PC-3 (cell line): Measurements from ENCODE around the gene NOP56. TPM values are rescaled to one million over a fixed set of nuclear protein-coding genes. Genes with fewer than 3 reads are reported as not detected.

Experiments used
- ATAC-seq: fragments of 200-7000 bp; cut with Tn5 transposase; 2 replicates; pipeline ENCODE4 v1.9.1; 2020; ENCODE audit warnings: mild to moderate bottlenecking, moderate library complexity
- BruUV-seq: library from RNA; stranded (reverse); fragments of 400-500 nt; replicated peaks from 2 replicates; lab custom pipeline; 2021; lab: Mats Ljungman, UMichigan
- CTCF ChIA-PET: fragments of 300-600 bp; sonication (Branson Sonifier 250); formaldehyde crosslinking; loops from one replicate; lab custom pipeline; 2022; ENCODE audit warnings: antibody characterized with exemption; lab: Charles Lee
- POLR2A ChIA-PET: fragments of 300-600 bp; sonication (Branson Sonifier 250); formaldehyde crosslinking; loops from one replicate; lab custom pipeline; 2022; ENCODE audit warnings: antibody characterized with exemption; ENCODE audit not compliant: unreplicated experiment; lab: Charles Lee
- DNase-seq: peaks from one replicate; pipeline ENCODE4 v3.0.0-alpha.2; 2015
- H2AFZ ChIP-seq: fragments of 300-600 bp; sonication (generic); 2 replicates; pipeline ENCODE4 v1.6.0; 2016; ENCODE audit warnings: antibody characterized with exemption, low read length
- H3F3A ChIP-seq: fragments of 300-600 bp; sonication (generic); one replicate; pipeline ENCODE4 v1.6.0; 2017; ENCODE audit warnings: antibody characterized with exemption, low read length, control low read depth, mild to moderate bottlenecking; ENCODE audit not compliant: unreplicated experiment
- H3K27ac ChIP-seq: fragments of 300-600 bp; sonication (generic); 2 replicates; pipeline ENCODE4 v1.5.1; 2016; ENCODE audit warnings: mild to moderate bottlenecking, low read length
- H3K27me3 ChIP-seq: fragments of 300-600 bp; sonication (generic); 2 replicates; pipeline ENCODE4 v1.6.1; 2016; ENCODE audit warnings: low read length, mixed read lengths
- H3K36me3 ChIP-seq: fragments of 300-600 bp; sonication (generic); 2 replicates; pipeline ENCODE4 v1.6.1; 2016; ENCODE audit warnings: low read depth, mixed run types, low read length, mixed read lengths
- H3K4me1 ChIP-seq: fragments of 300-600 bp; sonication (generic); 2 replicates; pipeline ENCODE4 v1.5.1; 2016; ENCODE audit warnings: low read length; ENCODE audit not compliant: insufficient read depth
- H3K4me2 ChIP-seq: fragments of 300-600 bp; sonication (generic); 2 replicates; pipeline ENCODE4 v1.6.0; 2016; ENCODE audit warnings: low read length
- H3K4me3 ChIP-seq: fragments of 300-600 bp; sonication (generic); 2 replicates; pipeline ENCODE4 v1.5.1; 2016; ENCODE audit warnings: mild to moderate bottlenecking, low read length, mixed read lengths
- H3K79me2 ChIP-seq: fragments of 300-600 bp; sonication (generic); 2 replicates; pipeline ENCODE4 v1.6.1; 2017; ENCODE audit warnings: low read length, mixed read lengths
- H3K9ac ChIP-seq: fragments of 300-600 bp; sonication (generic); 2 replicates; pipeline ENCODE4 v1.6.0; 2016; ENCODE audit warnings: mild to moderate bottlenecking, low read length
- H3K9me2 ChIP-seq: fragments of 300-600 bp; sonication (generic); replicated peaks from 2 replicates; pipeline ENCODE4 v1.6.1; 2016; ENCODE audit warnings: mixed run types, low read length, mixed read lengths
- H3K9me3 ChIP-seq: fragments of 300-600 bp; sonication (generic); 2 replicates; pipeline ENCODE4 v1.6.1; 2016; ENCODE audit warnings: low read length, mixed read lengths
- H4K20me1 ChIP-seq: fragments of 300-600 bp; sonication (generic); 2 replicates; pipeline ENCODE4 v1.6.1; 2016; ENCODE audit warnings: low read length, mixed read lengths
- CTCF ChIP-seq: fragments of 300-600 bp; sonication (generic); conservative IDR thresholded peaks from 2 replicates; pipeline ENCODE4 v1.5.1; 2017; ENCODE audit warnings: antibody characterized with exemption, low read depth, mild to moderate bottlenecking, low read length
- EZH2 ChIP-seq: fragments of 300-600 bp; sonication (generic); IDR thresholded peaks from one replicate; pipeline ENCODE4 v1.6.1; 2017; ENCODE audit warnings: antibody characterized with exemption, mild to moderate bottlenecking, low read length; ENCODE audit not compliant: unreplicated experiment
- EZH2phosphoT487 ChIP-seq: fragments of 300-600 bp; sonication (generic); IDR thresholded peaks from 2 replicates; pipeline ENCODE4 v1.6.1; 2018; ENCODE audit warnings: mild to moderate bottlenecking, antibody characterized with exemption, low read length, borderline replicate concordance
- intact Hi-C: fragments of 100-400 bp; cut with micrococcal nuclease; formaldehyde crosslinking; loops from 2 replicates; pipeline ENCODE4 v1.9.0; 2023
- total RNA-seq: library from RNA; depleted of rRNA; stranded (reverse); fragments of >200 nt; gene quantifications from 2 replicates; pipeline ENCODE4 v1.2.3, GENCODE V29; 2014

The NOP56 gene
- total RNA-seq, 1 experiment from 2014 or later = 570 TPM

DNA sequence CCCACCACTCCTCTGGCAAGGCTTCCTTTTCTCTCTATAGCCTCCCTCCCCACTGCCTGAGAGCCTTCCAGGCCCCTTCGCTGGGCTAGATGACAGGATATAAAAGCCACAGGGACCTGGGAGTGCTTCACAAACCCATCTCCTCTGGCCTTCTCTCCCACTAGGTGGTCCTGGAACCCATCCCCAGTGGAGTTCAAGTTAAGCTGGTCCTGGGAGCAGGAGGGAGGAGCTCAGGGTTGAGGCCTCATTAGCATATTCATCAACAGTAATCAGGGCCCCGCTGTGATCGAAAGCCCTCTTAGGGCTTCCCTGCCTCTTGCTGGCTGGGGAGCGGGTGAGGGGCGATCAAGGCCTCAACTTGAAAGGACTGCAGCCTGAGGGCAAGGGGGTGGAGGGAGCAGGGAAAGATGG lies 49.2 kb downstream of the NOP56 start:
- H2AFZ ChIP-seq = no peak overlapping the region
- ChIA-PET POLR2A (no interaction called here), CTCF (no interaction called here)
- no TSS peak for BruUV-seq
- H3K4me3 ChIP-seq = no peak overlapping the region
- H3K27ac ChIP-seq = no peak overlapping the region
- no peaks in the 10 kb centered on the region for H3F3A ChIP-seq
- no peaks in the 10 kb centered on the region for H3K4me1 ChIP-seq
- H3K4me2 ChIP-seq = no peak overlapping the region
- no peaks in the 10 kb centered on the region for H3K79me2 ChIP-seq
- H3K27me3 ChIP-seq = peaks cover 27% of the 10 kb centered on the region
- intact Hi-C loops = no loop called here
- no peaks in the 10 kb centered on the region for H3K9me2 ChIP-seq
- TF ChIP-seq CTCF (no peak), EZH2 (no peak), EZH2phosphoT487 (no peak)
- H3K9ac ChIP-seq = no peak overlapping the region
- ATAC-seq (no peak), DNase-seq (no peak)
- H3K9me3 ChIP-seq = no peaks in the 10 kb centered on the region
- no peaks in the 10 kb centered on the region for H4K20me1 ChIP-seq
- no peaks in the 10 kb centered on the region for H3K36me3 ChIP-seq

- peaks cover 21% of the 10 kb centered on the region for H3K27me3 ChIP-seq
- H3K4me1 ChIP-seq = no peaks in the 10 kb centered on the region
- no peak overlapping the region for H3K27ac ChIP-seq
- TF ChIP-seq CTCF (no peak), EZH2 (no peak), EZH2phosphoT487 (no peak)
- ATAC-seq = no peak
- no peaks in the 10 kb centered on the region for H4K20me1 ChIP-seq
- DNase-seq = no peak
- H3K79me2 ChIP-seq = no peaks in the 10 kb centered on the region
- no peak overlapping the region for H3K4me3 ChIP-seq
- no TSS peak for BruUV-seq
- H3K9me2 ChIP-seq = no peaks in the 10 kb centered on the region
- H3F3A ChIP-seq = no peaks in the 10 kb centered on the region
- ChIA-PET POLR2A (no interaction called here), CTCF (interaction anchor here (0.7 kb wide), 1 partner anchor 175 kb away, joined by 4 read pairs; no protein-coding TSS in a partner anchor)
- no peak overlapping the region for H3K4me2 ChIP-seq
- intact Hi-C loops = no loop called here
- H3K36me3 ChIP-seq = no peaks in the 10 kb centered on the region
- no peak overlapping the region for H2AFZ ChIP-seq
- H3K9me3 ChIP-seq = no peaks in the 10 kb centered on the region
- no peak overlapping the region for H3K9ac ChIP-seq
These were observed 51.5 kb downstream of the NOP56 start for GRCh38 chr20:2703716-2704475.

DNA sequence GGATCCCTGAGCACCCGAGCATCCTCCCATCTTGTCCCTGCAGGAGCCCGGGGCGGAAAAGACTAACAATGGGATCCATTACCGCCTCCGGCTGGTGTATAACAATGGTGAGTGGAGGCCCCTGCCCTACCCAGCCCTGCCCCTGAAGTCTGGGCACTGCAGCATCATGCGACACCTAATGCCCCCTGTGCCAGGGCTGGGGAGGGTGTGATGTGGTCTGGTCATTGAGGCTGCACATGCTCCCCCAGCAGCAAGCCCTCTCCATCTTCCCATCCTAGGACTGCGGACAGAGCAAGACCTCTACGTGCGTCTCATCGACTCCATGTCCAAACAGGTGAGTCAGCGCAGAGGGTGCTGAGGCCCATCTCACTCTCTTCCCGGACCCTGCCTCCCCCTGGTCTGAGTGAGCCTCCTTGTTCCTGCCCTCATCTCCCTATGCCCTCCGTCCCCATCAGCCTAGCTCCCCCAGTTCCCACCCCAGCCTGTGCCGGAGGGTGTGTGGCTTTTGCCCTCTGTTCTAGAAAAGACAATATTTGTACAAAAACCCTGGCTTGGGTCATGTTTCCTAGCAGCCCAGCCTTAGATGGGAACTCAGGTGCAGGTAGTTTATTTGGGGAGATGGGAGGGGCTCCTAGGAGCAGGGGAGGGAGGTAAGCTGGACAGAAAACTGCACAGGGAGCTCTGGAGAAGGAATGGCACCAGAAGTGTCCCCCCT lies 53.7 kb downstream of the NOP56 start:
- H3F3A ChIP-seq = no peaks in the 10 kb centered on the region
- H3K4me3 ChIP-seq = no peak overlapping the region
- no peaks in the 10 kb centered on the region for H3K79me2 ChIP-seq
- peaks cover 26% of the 10 kb centered on the region for H3K27me3 ChIP-seq
- no peak overlapping the region for H3K4me2 ChIP-seq
- ChIA-PET POLR2A (no interaction called here), CTCF (no interaction called here)
- no peak for DNase-seq
- no TSS peak for BruUV-seq
- H4K20me1 ChIP-seq = no peaks in the 10 kb centered on the region
- no peaks in the 10 kb centered on the region for H3K9me2 ChIP-seq
- H2AFZ ChIP-seq = no peak overlapping the region
- H3K36me3 ChIP-seq = no peaks in the 10 kb centered on the region
- no peak for TF ChIP-seq EZH2
- ATAC-seq = no peak
- no peaks in the 10 kb centered on the region for H3K9me3 ChIP-seq
- no peak overlapping the region for H3K27ac ChIP-seq
- no peaks in the 10 kb centered on the region for H3K4me1 ChIP-seq
- no peak overlapping the region for H3K9ac ChIP-seq
- intact Hi-C loops = no loop called here
